HG03520 (cell line): ENCODE measurements around the gene HELB.

Experiments
- ATAC-seq: cut with Tn5 transposase; IDR thresholded peaks from one replicate; pipeline ENCODE4 v1.9.1; 2021; ENCODE audit warnings: mild to moderate bottlenecking, moderate library complexity; ENCODE audit not compliant: unreplicated experiment

The HELB gene

DNA sequence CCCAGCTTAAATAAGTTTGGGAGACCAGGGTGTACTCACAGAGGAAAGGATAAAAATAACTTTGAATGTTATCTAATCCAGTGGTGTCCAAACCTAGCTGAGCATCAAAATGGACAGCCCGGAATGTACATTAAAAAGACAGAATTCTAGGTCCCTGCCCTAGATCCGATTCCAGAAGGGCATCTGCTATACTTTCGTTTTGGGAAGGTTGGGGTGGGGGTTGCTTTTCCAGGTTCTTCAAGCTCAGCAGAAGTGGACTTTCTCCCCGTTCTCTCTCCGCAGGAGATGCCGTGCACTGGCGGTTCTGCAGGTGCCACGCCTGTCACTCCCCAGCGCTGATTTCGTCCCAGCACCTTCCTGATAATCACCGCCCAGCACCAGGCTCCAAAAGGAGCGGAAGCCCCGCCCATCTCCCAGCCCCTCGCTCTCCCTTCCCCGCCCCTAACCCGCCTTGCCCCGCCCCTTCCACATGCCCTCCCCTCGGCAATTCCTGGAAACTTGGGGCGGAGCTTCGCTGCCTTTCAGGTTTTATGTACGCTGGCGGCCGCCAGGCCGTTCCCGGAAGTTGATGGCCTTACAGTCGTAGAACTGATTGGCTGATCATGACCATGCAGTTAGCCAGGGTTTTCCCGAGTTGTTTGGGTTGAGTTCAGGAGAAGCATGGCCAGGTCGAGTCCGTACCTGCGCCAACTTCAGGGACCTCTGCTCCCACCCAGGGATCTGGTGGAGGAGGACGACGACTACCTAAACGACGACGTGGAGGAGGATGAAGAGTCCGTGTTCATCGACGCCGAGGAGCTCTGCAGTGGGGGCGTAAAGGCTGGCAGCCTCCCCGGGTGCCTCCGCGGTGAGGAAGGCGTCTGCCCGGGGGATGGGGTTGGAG lies at the start of gene HELB:
TSS of gene HELB (plus strand) at position 550 of the 883 bp plus-strand sequence. CDS start at position 661, 111 bp downstream.
- peak; percentile 89 for ATAC-seq

DNA sequence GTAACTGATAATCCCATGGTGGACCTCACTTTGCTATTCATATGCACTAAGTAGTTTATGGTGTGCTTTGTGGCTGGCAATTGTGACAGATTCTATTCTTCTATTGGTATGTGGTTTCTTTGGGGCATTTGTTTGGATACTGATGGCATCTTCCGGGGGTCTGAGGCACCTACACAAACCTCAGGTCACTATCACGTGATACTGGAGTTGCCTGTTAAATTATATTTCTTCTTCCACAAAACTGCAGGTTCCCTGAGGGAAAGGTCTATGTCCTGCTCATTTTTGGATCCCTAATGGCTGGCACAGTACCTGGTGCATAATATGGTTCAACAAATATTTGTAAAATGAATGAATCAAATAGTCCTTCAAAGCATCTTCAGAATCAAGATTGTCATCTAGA lies 49.5 kb upstream of the HELB start:
- no peak for ATAC-seq

DNA sequence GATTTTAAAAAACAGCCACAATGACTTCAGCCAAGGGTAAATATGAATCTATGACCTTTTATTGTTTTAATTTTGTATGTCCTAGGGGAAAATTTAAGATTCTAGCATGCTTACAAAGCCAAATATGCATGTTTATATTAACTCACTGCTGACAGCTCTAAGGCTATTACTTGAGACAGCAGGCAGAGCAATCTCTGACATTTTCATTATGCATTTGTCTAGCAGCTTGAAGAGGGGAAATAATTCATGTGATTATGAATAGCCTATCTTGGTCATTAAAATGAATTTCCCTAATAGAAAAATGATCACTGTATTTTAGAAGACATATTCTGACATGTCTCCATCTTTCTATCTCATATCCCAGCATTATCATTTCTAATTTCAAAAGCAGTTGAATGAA lies 46.6 kb upstream of the HELB start:
- no peak for ATAC-seq

DNA sequence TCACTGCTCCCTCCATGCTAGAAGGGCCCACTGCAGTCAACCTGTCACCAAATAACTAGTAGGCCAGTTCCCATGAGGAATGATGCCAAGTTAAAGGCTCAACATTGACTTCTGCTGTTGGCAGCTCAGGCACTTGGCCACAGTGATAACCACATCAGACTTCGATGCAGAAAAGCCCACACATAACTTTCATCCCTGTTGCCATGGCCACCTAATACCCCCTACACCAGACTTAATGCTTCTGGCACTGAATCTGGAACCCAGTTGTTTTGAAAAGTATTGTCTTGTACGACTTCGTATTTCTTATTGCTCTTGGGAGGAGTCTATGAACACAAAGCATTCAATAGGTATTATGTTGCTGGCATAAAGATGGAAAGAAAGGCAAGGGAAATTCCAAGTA lies 44.3 kb upstream of the HELB start:
- no peak for ATAC-seq

DNA sequence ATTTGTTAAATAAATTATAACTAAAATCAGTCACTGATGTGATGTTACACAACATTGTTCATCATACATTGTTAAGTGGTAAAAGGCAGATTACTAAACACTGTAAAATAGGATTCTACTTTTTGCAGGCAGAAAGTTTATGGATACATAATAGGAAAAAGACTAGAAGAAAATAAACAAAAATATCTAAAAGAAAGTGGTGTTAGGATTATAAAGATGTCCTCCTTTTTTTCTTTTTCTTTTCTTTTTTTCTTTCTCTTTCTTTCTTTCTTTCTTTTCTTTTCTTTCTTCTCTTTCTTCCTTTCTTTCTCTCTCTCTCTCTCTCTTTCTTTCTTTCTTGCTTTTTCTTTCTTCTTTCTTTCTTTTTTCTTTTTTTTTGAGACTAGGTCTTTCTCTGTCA lies 39.6 kb upstream of the HELB start:
- no peak for ATAC-seq

DNA sequence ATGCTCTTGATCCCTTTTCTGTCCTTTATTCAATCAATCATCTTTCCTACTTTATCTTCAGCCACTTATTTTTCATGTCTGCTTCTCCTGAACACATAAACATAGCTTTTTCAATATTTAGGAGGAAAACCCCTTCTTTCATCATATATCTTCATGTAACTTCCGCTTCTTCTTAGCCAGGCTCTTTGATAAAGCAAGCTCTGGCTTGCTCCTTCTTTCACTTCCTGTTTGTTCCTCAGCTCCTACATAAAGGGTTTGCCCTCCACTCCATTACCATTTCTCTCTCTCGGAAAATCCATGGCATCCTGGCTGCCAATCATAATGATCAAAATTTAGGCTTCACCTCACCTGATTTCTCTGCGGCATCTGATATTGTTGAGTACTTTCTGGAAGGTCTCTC lies 33.7 kb upstream of the HELB start:
- ATAC-seq = peak; percentile 48

DNA sequence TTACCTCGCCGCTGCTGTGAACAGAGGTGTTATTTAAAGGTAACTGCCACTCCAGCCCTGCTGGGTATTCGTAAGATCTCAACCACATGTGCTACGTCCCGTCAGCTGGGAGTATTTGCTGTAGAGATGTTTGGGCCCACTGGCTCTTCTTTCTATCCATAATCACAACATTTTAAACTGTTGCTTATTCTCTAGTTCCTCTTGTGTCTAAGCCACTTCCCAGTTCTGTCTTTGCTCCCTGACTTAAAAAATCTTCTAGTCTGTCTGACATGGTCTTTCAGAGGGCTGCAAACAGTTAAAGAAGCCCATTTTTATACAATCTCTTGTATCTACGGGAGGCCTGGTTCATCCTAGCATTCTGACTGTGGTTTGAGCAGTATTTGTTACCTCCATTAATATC lies 33.2 kb upstream of the HELB start:
- ATAC-seq = no peak

DNA sequence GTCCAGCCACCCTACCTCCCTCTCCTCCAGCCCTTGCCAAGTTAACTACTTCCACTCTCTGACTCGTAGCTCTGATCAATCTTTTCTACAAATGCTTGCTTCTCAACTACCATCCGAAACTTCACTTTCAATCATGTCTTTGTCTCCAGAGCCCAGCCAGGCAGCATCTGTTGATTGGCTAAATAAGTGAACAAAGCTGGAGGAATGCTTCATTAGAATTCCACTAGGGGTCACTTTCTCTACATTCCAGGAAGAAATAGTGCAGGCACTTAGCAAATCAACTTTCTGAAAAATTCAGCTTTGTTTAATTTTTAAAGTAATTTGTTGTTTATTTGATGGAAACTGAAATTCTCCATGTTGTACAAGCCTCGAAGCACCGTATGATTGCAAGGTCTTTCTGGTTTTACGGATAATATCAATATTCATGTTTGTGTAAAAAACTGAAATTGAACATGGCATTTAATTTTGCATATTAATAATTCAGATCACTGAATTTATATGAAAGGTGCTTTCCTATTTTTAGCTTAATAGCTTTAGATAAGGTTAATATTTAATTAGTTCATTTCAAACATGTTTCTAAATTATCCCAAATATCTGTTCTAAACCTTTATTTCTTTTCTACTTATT lies 32.4 kb upstream of the HELB start:
- ATAC-seq = no peak

DNA sequence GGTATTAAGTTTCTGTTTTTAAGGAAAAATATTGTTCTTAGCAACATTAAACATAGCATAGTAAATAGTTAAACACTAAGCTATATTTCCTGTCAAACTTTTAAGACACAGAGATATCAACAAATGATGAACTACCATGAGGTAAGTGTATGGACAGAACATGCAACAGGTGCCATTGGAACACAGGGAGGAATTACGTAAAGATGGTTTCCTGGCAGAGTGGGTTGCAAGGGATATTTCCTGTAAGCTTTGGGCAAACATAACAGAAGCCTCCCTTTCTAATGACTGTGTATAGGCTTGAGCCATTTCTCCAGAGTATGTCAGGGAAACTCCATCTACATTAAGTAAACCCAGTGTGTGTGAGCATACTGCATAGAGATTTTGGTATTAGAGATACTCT lies 31.7 kb upstream of the HELB start:
- ATAC-seq = no peak

DNA sequence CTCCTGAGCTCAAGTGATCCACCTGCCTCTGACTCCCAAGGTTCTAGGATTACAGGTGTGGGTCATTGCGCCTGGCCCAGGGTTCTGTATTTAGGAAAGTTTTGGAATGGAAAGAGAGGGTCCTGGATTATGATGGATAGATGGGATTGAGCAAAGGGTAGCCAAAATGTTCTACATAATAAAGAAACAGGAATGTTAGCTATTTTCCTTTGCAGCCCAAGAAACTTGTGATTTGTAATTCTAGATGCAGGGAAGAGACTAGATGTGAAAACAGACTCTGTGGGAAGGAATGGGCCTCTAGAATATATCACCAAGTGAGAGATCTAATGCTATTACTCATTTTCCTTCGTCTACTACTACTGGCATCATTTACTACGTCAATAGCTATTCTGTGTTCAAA lies 29.6 kb upstream of the HELB start:
- ATAC-seq = no peak

DNA sequence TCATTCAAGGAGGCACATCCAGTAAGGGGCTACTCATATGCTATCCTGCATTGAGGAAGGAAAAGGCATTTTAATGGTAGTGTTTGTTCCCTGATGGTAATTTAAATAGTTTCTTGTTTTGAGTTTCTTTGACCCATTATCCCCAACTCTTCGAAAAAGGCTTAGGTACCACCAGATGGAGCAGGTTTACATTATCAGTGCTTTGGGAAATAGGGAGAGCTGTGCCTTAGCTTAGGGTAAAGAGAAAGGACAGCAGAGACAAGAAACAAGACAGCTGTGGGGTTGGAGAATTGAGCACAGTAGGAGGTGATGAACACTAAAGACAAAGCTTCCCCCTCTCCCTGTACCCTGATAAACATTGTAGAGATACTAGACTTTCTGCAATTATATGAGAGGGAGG lies 29.1 kb upstream of the HELB start:
- ATAC-seq = no peak

DNA sequence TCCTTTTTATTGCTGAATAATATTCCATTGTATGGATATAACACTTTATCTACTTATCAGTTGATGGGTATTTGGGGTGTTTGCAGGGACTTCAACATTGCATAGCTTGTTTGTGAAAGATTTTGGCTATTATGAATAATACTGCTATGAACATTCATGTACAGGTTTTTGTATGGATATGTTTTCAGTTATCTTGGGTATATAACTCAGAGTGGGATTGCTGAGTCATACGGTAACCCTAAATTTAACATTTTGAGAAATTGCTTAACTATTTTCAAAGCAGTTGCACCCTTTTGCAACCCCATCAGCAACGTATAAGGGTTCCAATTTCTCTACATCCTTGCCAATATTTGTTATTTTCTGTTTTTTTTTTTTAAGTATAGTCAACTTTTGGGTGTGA lies 27.3 kb upstream of the HELB start:
- no peak for ATAC-seq

DNA sequence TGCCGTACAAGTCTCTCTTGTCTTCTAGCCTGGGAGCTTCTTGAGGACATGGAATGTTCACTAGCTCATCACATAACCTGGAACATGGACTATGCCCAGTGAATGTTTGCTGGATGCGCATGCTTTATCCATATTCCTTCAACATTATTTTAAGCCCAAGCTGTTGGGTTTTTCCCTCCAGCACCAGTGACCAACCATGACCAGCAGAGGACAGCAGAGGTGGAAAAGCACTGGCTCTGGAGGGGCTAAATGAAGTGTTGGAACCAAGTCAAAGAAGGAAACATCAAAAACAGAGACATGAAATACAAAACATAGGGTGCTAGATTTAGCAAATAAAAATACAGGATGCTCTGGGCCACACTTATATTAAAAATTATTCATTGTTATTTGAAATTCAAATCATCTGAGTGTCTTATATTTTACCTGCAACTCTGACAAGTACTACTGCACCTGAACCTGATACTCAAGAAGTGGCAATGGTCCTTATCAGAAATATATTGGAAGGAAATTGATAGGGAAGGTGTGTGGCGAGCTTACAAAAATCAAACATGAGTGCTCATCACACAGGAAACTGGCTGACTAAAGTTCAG lies 23.1 kb upstream of the HELB start:
- ATAC-seq = no peak

DNA sequence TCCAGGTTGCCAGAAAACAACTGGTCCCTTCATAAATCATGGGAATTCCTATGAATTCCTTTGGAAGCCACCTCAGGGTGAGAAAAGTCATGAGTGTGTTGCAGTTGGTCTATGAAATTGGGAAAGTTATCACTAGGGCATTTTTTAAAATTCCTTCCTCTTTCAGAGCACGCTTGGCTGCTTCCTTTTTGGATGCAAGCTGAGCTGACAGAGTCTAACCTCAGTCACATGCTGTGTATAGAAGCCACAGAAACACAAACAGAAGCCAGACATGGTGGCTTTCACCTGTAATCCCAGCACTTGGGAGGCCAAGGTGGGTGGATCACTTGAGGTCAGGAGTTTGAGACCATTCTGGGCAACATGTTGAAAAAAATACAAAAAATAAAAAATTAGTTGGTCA lies 21.7 kb upstream of the HELB start:
- ATAC-seq = no peak

DNA sequence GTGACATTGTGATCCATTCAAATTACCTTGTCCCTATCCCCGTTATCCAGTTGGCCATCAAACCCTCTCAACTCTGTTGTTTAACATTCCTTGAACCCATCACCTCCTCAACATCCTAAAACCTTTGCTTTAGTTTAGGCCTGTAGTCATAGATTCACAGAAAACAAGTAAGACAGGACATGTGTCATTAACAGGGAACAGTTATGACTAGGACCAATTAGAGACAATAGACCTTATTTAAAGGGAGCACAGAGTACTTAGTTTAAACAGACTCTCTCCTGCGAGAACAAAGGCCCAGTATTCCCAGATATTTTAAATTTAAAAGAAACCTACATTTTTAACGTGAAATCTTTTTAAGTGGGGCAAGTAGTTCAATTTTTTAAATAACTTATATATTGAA lies 20.0 kb upstream of the HELB start:
- no peak for ATAC-seq

DNA sequence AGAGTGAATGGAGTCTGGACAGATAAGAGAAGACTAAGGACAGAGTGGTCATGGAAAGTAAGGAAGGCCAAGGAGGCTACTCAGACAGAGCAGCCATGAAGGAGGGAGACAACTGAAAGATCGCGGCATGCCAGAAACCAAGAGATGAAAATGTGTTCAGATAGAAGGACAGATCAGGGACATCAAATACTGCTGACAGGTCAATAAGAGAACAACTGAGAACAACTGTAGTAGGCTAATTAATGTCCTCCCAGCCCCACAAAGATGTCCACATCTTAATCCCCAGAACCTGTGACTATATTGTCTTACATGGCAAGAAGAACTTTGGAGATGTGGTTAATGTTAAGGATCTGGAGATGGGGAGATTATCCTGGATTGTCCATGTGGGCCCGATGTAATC lies 15.0 kb upstream of the HELB start:
- ATAC-seq = no peak

DNA sequence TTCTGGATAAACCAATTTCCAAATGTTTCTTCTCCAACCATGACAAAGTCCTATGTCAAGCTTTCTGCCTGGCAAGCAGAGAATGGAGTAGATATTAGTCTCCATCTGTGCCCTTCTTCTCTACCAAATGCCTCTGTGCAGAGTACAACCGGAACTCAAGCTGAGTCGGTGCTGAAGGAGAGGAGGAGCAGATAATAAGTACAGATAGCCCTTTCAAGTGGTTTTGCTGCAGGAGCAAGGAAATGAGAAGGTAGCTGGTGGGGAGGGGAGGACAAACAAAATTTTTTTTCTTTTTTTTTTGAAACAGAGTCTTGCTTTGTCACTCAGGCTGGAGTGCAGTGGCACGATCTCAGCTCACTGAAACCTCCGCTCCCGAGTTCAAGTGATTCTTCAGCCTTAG lies 14.2 kb upstream of the HELB start:
- ATAC-seq = no peak

DNA sequence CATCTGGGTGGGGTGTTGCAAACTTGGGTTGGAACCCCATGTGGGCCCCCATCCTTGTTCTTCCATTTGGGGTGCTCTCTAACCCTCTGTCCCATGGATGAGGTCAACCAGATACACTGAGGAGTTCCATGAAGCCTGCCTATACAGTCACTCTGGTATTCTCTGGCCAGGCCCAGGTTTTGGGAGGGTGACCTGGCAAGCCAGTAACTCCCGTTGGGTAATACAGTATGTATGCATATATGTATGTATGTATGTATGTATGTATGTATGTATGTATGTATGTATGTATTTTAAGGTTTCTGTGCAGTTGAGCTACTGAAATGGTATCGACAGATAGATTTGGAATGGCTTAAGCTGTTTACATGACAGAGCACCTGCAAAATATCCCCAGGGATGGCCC lies 12.8 kb upstream of the HELB start:
- ATAC-seq = no peak

DNA sequence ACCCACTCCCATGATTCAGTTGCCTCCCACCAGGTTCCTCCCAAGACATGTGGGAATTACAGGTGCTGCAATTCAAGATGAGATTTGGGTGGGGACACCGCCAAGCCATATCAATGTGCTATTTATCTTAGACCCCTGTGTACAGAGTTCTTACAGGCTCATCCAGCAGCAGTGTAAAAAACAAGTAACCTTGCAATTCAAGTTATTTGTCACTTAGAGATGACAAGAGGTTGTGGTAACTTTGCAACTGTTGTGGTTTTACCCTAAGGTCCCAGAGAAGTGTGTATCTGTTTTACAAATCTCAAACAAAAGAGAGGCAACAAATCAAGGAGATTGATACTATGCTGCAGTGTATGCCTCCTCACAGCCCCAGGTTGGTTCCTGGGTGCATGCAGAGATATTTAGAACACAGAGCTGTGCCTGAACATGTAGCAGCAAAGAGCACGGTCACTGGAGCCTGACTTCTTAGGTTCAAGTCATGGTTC lies 11.5 kb upstream of the HELB start:
- no peak for ATAC-seq

DNA sequence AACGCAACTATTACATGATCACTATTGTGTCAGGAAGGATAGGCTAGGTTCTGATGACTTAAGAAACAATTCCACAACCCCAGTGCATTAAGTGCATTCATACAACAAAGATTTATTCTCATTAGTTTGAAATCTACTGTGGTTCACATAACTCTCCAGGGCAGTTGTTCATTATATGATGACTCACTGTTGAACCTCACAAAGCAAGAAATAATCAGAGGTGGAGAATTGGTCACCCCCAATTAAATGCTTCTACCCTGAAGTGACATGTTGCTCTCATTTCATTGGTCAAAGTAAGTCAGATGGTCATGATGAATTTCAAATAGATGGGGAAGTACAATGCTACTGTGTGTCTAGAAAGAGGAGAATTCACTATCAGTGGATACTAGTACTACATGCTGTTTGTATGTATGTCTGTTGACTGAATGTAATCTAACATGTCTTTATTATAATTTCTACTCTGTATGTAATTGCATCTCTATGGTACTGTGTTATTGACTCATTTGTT lies 6.1 kb upstream of the HELB start:
- no peak for ATAC-seq

DNA sequence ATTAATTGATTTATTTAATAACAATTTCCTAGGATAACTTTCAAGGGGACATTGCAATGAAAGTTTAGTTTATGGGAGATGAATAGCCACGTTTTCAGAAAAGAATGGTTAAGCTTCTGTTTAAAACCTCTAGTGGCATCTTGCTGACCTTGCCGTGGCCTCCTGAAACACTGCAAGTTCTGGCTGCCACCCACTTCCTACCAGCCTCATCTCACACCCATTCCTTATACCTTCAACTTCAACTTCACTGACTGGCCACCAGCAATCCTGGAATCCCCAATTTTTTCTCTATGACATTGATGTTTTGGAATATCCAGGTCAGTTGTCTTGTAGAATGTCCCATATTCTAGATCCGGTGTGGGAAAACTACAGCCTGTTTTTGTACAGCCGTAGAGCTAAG lies 5.2 kb upstream of the HELB start:
- no peak for ATAC-seq

DNA sequence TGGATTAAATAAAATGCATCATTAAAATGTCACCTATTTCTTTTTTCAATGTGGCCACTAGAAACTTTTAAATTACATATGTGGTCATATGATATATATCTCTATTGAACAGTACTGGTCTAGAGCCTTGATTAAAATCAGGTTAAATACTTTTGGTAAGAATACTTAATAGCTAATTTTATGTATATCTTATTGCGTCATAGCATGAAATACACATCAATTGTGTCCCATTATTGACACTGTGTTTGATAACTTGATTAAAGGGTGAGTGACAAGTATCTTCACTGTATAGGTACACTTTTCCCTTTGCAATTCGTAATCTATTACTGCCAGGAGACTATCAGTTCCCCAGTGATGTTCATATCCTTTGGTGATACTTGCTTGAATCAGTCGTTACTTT lies 4.4 kb upstream of the HELB start:
- ATAC-seq = no peak
